Measurements from ENCODE around the gene MAPK13. TPM values are rescaled to one million over a fixed set of nuclear protein-coding genes. Genes with fewer than 3 reads are reported as not detected.
A peak's percentile ranks its signal among the peaks of the same experiment; 100 is the strongest.

The MAPK13 gene
- total RNA-seq, 2 donors from 2014 or later = 34.6 to 53.5 TPM

DNA sequence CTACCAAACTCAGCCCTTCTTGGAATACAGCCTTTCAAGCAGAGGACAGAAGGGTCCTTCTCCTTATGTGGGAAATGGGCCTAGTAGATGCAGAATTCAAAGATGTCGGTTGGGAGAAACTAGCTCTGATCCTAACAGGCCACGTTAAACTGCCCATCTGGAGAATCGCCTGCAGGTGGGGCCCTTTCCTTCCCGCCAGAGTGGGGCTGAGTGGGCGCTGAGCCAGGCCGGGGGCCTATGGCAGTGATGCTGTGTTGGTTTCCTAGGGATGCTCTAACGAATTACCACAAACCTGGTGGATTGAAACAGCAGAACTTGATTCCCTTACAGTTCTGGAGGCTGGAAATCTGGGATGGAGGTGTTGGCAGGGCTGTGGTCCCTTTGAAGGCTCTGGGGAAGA lies 9.1 kb downstream of the MAPK13 start:
- WGBS = 46% methylated on average over 7 of the region's 7 CpGs
- H3K36me3 ChIP-seq = no peaks in the 10 kb centered on the region
- intact Hi-C loops (cut with DNase I) = no loop called here

DNA sequence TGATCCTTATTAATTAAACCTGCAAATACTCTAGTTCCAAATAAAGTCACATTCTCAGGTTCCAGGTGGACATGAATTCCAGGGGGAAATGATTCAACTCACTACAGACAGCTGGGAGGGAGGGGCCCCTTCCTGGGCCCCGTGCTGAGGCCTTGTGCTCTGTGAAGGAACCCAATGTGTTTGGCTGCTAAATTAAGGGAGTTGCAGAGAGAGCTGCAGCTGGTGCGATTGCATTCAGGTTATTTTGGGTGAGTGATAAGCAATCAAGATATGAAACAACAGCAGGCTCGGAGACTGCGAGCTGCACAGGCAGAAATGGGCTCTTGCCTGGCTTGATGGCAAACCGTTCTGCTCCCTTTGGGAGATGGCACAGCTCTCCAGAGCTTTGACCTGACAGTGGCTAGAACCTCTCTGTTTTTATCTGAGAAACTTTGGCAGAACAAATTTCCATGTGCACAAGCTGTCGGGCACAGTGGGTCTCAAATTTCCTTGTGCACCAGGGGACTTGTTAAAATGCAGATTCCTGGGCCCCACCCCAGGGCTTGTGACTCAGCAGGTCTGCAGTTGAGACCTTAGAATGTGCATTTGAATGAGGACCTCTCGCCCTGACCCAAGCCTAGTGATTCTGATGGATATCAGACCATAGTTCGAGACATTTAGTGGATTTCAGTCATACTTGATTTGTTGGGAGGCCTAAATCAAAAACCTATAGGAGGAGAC lies 9.8 kb downstream of the MAPK13 start:
- Histone ChIP-seq H3K4me3 (no peak overlapping the region), H3K36me3 (no peaks in the 10 kb centered on the region), H3K4me1 (replicated peaks) (no peaks in the 10 kb centered on the region), H3K27me3 (replicated peaks; ENCODE audit: insufficient read depth) (no peaks in the 10 kb centered on the region), H3K27ac (no peak overlapping the region), H3K9me3 (no peaks in the 10 kb centered on the region)
- TF ChIP-seq, protein P1, sequence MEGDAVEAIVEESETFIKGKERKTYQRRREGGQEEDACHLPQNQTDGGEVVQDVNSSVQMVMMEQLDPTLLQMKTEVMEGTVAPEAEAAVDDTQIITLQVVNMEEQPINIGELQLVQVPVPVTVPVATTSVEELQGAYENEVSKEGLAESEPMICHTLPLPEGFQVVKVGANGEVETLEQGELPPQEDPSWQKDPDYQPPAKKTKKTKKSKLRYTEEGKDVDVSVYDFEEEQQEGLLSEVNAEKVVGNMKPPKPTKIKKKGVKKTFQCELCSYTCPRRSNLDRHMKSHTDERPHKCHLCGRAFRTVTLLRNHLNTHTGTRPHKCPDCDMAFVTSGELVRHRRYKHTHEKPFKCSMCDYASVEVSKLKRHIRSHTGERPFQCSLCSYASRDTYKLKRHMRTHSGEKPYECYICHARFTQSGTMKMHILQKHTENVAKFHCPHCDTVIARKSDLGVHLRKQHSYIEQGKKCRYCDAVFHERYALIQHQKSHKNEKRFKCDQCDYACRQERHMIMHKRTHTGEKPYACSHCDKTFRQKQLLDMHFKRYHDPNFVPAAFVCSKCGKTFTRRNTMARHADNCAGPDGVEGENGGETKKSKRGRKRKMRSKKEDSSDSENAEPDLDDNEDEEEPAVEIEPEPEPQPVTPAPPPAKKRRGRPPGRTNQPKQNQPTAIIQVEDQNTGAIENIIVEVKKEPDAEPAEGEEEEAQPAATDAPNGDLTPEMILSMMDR (IDR thresholded peaks at IDR 0.05) = no peak
- TF ChIP-seq POLR2AphosphoS5 (IDR thresholded peaks at IDR 0.05) = no peak
- TF ChIP-seq POLR2A (IDR thresholded peaks at IDR 0.05) = no peak
- intact Hi-C loops (cut with DNase I) = no loop called here
- 66% methylated on average over 8 of the region's 8 CpGs for WGBS
- no peak for DNase-seq (ENCODE audit: low spot score)

More for the DNA sequence above, 9.1 kb downstream of the MAPK13 start:
- Histone ChIP-seq H3K4me3 (no peak overlapping the region), H3K27ac (no peak overlapping the region), H3K9me3 (no peaks in the 10 kb centered on the region), H3K27me3 (replicated peaks; ENCODE audit: insufficient read depth) (no peaks in the 10 kb centered on the region), H3K4me1 (replicated peaks) (no peaks in the 10 kb centered on the region)
- TF ChIP-seq POLR2A (IDR thresholded peaks at IDR 0.05) = no peak
- TF ChIP-seq, protein P1 (IDR thresholded peaks at IDR 0.05) = peak in 1 of 4 experiments; percentile 11
- no peak for DNase-seq (ENCODE audit: low spot score)

DNA sequence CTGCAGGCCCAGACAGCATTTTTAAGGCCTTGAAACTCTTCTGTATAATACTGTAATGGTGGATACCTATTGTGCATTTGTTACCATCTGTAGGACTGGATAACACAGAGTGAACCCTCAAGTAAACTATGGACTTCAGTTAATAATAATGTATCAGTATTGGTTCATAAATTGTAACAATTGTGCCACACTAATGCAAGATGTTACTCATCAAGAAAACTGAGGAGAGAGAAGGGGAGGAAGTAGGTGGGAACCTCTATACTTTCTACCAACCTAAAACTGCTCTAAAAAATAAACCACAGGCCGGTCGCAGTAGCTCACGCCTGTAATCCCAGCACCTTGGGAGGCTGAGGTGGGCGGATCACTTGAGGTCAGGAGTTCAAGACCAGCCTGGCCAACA lies 10.8 kb downstream of the MAPK13 start:
- TF ChIP-seq, protein P1 (IDR thresholded peaks at IDR 0.05) = no peak
- TF ChIP-seq POLR2AphosphoS5 (IDR thresholded peaks at IDR 0.05) (no peak), POLR2A (IDR thresholded peaks at IDR 0.05) (no peak)
- no peaks in the 10 kb centered on the region for H3K9me3 ChIP-seq
- H3K4me3 ChIP-seq = no peak overlapping the region
- intact Hi-C loops (cut with DNase I) = no loop called here
- H3K36me3 ChIP-seq = no peaks in the 10 kb centered on the region
- H3K27ac ChIP-seq = no peak overlapping the region
- H3K27me3 ChIP-seq (replicated peaks; ENCODE audit: insufficient read depth) = no peaks in the 10 kb centered on the region
- H3K4me1 ChIP-seq (replicated peaks) = no peaks in the 10 kb centered on the region
- DNase-seq (ENCODE audit: low spot score) = no peak
- 90% methylated on average over 4 of the region's 4 CpGs for WGBS

DNA sequence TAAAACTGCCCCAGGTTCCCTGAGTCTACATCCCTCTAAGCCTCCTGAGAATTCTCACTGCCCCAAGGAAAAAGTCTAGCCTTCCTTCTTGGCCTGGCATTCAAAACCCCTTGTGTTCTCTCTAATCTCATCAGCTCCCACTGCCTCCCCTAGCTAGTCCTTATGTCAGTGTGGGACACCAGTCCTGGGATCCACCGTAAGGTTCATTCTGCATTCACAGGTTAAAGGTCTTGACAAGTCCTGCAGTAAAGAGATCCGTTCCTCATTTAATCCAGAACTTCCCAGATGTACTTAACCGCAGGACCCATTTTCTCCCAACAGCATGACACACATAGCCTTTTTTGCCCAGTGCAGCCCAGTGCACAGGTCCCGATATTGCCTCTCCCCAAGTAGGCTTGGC lies 11.6 kb downstream of the MAPK13 start:
- Histone ChIP-seq H3K4me3 (no peak overlapping the region), H3K27me3 (replicated peaks; ENCODE audit: insufficient read depth) (no peaks in the 10 kb centered on the region), H3K27ac (no peak overlapping the region), H3K36me3 (no peaks in the 10 kb centered on the region), H3K4me1 (replicated peaks) (no peaks in the 10 kb centered on the region), H3K9me3 (no peaks in the 10 kb centered on the region)
- TF ChIP-seq POLR2A (IDR thresholded peaks at IDR 0.05) (no peak), POLR2AphosphoS5 (IDR thresholded peaks at IDR 0.05) (no peak)
- TF ChIP-seq, protein P1 (IDR thresholded peaks at IDR 0.05) = no peak
- DNase-seq (ENCODE audit: low spot score) = no peak
- WGBS = 97% methylated on average over 4 of the region's 4 CpGs
- intact Hi-C loops (cut with DNase I) = no loop called here

Data from prostate gland (tissue), 2 donors.